GM08714 (cell line): ENCODE measurements around the gene PIGQ.

ENCODE experiments used
- H3K4me3 ChIP-seq: fragments of 200-500 bp; sonication (Bioruptor generic); 2 replicates; pipeline ENCODE4 v1.5.1; 2014; ENCODE audit warnings: mild to moderate bottlenecking, low read length, inconsistent platforms
- ZNF274 ChIP-seq: IDR thresholded peaks from 2 replicates; pipeline ENCODE4 v1.6.1; 2012; ENCODE audit warnings: mild to moderate bottlenecking, low read depth, low read length

The PIGQ gene

GRCh38 chr16:565419-566330 is 4.1 kb upstream of the PIGQ start:
- H3K4me3 ChIP-seq = no peak overlapping the region
- no peak for TF ChIP-seq ZNF274

GRCh38 chr16:566475-567372 is 3.0 kb upstream of the PIGQ start, which contains the start of gene NHLRC4:
Gene NHLRC4 (plus strand): TSS chr16:567005. CDS start chr16:568048, 1,043 bp downstream.
- H3K4me3 ChIP-seq = peak within 1 kb of the TSS; percentile 6; the same call in 1 of the 2 replicates

GRCh38 chr16:567373-568256 is 2.2 kb upstream of the PIGQ start:
- TF ChIP-seq ZNF274 = no peak
- H3K4me3 ChIP-seq = no peak overlapping the region; the same call in 1 of the 2 replicates

More at GRCh38 chr16:566475-567372, 3.0 kb upstream of the PIGQ start, which contains the start of gene NHLRC4:
- no peak for TF ChIP-seq ZNF274

- H3K4me3 ChIP-seq = peak overlapping the region; percentile 56; the same call in 1 of the 2 replicates
- TF ChIP-seq ZNF274 = no peak
Measured at GRCh38 chr16:568401-569258, 1.1 kb upstream of the PIGQ start.

GRCh38 chr16:572865-573650 is 3.3 kb downstream of the PIGQ start:
- TF ChIP-seq ZNF274 = no peak
- no peak overlapping the region for H3K4me3 ChIP-seq

GRCh38 chr16:574021-574760 is 4.4 kb downstream of the PIGQ start:
- TF ChIP-seq ZNF274 = no peak
- no peak overlapping the region for H3K4me3 ChIP-seq

- no peak for TF ChIP-seq ZNF274
- no peak overlapping the region for H3K4me3 ChIP-seq
Measured at GRCh38 chr16:575354-576196, 5.8 kb downstream of the PIGQ start.

GRCh38 chr16:576197-576822 is 6.5 kb downstream of the PIGQ start:
- TF ChIP-seq ZNF274 = no peak
- no peak overlapping the region for H3K4me3 ChIP-seq

- no peak for TF ChIP-seq ZNF274
- no peak overlapping the region for H3K4me3 ChIP-seq
Measured at GRCh38 chr16:576823-577201, 7.0 kb downstream of the PIGQ start.

- TF ChIP-seq ZNF274 = no peak
- H3K4me3 ChIP-seq = no peak overlapping the region
Measured at GRCh38 chr16:577796-578195, 8.0 kb downstream of the PIGQ start.
